ENCODE data around the gene NDUFB8.

- TF ChIP-seq CTCF (IDR thresholded peaks at IDR 0.05; ENCODE audit: low read depth, low read length) (no peak), POLR2A (IDR thresholded peaks at IDR 0.05; ENCODE audit: extremely low read depth, insufficient read length) (no peak), MAX (IDR thresholded peaks at IDR 0.05; ENCODE audit: low read depth, low read length) (no peak), MYC (IDR thresholded peaks at IDR 0.05; ENCODE audit: low read depth, low read length) (no peak)
These were observed 38.2 kb upstream of the NDUFB8 start for GRCh38 chr10:100567826-100568225.
